Transverse colon (tissue), 4 donors: ENCODE results near the gene PLCB2.

Source experiments
- EP300 ChIP-seq: sonication (generic); formaldehyde crosslinking; IDR thresholded peaks from one replicate; pipeline ENCODE4 v1.6.1; 2017; ENCODE audit warnings: antibody characterized with exemption, low read depth
- POLR2A ChIP-seq: fragments of 450-650 bp; IDR thresholded peaks from one replicate; pipeline ENCODE4 v1.6.1; 2016; ENCODE audit warnings: antibody characterized with exemption, mild to moderate bottlenecking, moderate library complexity
- POLR2AphosphoS5 ChIP-seq, 3 donors: sonication (generic); formaldehyde crosslinking; IDR thresholded peaks; one replicate each; pipeline ENCODE4 v1.6.1; 2016; ENCODE audit warnings: antibody characterized with exemption in 3 of 3
- TF ChIP-seq, protein P1 (sequence below), 5 experiments: fragments of 200-600 bp in 3 of 5; fragments of 450-650 bp in 2 of 5; sonication (generic) in 3 of 5; IDR thresholded peaks; 1 replicate in 2 of 5; 2 replicates in 3 of 5; pipeline ENCODE4 v1.5.1; 2016 to 2017; ENCODE audit warnings: antibody characterized with exemption in 5 of 5, inconsistent platforms in 3 of 5, mild to moderate bottlenecking in 2 of 5, moderate library complexity in 1 of 5

- no peak for TF ChIP-seq EP300
- TF ChIP-seq POLR2AphosphoS5 (IDR thresholded peaks at IDR 0.05), result no peak
- TF ChIP-seq, protein P1, sequence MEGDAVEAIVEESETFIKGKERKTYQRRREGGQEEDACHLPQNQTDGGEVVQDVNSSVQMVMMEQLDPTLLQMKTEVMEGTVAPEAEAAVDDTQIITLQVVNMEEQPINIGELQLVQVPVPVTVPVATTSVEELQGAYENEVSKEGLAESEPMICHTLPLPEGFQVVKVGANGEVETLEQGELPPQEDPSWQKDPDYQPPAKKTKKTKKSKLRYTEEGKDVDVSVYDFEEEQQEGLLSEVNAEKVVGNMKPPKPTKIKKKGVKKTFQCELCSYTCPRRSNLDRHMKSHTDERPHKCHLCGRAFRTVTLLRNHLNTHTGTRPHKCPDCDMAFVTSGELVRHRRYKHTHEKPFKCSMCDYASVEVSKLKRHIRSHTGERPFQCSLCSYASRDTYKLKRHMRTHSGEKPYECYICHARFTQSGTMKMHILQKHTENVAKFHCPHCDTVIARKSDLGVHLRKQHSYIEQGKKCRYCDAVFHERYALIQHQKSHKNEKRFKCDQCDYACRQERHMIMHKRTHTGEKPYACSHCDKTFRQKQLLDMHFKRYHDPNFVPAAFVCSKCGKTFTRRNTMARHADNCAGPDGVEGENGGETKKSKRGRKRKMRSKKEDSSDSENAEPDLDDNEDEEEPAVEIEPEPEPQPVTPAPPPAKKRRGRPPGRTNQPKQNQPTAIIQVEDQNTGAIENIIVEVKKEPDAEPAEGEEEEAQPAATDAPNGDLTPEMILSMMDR (IDR thresholded peaks at IDR 0.05), result no peak
- no peak for TF ChIP-seq POLR2A
These were observed 36.5 kb upstream of the PLCB2 start for GRCh38 chr15:40344217-40344616.
